GM12892 (cell line): ENCODE results near the gene PRKN.

ENCODE experiments used
- DNase-seq: peaks from one replicate; pipeline ENCODE4 v3.0.0; 2011; ENCODE audit not compliant: insufficient read length
- FAIRE-seq: peaks from 2 replicates; lab custom pipeline; 2011; peaks lifted over from hg19 to GRCh38; lab: Jason Lieb, UNC
- POLR2A ChIP-seq: IDR thresholded peaks from 2 replicates; pipeline ENCODE4 v1.6.1; 2011; ENCODE audit warnings: low read depth, low read length, control low read depth
- POLR2AphosphoS5 ChIP-seq: IDR thresholded peaks from 2 replicates; pipeline ENCODE4 v1.6.1; 2011; ENCODE audit warnings: low read depth, low read length, control low read depth
- TAF1 ChIP-seq: IDR thresholded peaks from 2 replicates; pipeline ENCODE4 v1.6.1; 2011; ENCODE audit warnings: low read depth, mild to moderate bottlenecking, control low read depth, low read length, borderline replicate concordance

Gene PRKN

DNA sequence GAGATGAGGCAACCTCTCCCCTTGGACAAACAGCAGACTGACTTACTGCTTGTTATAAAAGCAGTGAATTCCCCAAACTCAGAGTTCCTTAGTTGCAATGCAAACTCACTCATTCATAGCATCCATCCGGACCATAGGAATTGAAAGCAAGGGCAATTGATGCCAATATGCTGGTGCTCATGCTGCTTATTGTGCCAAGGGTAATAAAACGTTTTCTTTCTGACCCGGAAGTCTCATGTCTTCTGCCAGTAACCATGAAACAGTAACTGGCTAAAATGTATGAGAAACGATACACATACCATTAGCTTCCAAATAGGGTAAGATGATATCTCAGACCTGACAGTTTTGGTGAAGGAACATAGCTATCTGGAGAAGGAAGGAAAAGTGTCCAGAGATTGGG lies 18.1 kb downstream of the PRKN start:
- TF ChIP-seq TAF1 (no peak), POLR2AphosphoS5 (no peak), POLR2A (no peak)
- FAIRE-seq: no peak

DNA sequence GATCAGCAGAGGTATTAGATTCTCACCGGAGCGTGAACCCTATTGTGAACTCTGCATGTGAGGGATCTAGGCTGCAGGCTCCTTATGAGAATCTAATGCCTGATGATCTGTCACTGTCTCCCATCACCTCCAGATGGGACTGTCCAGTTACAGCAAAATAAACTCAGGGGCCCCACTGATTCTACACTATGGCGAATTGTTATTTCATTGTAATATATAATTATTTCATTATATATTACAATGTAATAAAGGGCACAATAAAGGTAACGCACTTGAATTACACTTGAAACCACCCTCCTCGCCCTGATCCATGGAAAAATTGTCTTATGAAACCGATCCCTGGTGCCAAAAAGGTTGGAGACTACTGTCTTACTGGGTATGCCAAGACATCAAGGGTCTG lies 18.6 kb downstream of the PRKN start:
- no peak for DNase-seq
- no peak for TF ChIP-seq POLR2A
- TF ChIP-seq TAF1: no peak
- no peak for FAIRE-seq

More for the DNA sequence above, 18.1 kb downstream of the PRKN start:
- DNase-seq: no peak

DNA sequence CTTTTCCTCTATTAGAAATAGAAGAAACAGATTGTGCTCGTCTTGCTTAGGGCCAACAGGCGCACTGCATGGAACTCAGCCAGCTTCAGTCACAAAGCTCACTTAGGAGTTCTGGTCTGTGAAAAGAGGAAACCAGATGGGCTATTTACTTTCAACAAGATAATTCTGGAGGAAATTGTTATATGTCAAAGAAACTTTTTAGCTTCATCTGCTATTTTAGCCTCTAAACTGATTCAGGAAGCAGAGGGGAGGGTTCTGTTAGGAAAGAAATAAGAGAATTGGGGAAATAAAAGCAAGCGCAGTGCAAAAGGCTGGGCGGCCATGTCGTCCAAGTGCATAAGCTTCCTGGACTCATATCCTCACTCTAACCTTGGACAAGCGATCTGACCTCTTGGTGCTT lies 21.3 kb downstream of the PRKN start:
- TF ChIP-seq TAF1: no peak
- no peak for TF ChIP-seq POLR2A
- TF ChIP-seq POLR2AphosphoS5: no peak
- DNase-seq: no peak
- FAIRE-seq: no peak

DNA sequence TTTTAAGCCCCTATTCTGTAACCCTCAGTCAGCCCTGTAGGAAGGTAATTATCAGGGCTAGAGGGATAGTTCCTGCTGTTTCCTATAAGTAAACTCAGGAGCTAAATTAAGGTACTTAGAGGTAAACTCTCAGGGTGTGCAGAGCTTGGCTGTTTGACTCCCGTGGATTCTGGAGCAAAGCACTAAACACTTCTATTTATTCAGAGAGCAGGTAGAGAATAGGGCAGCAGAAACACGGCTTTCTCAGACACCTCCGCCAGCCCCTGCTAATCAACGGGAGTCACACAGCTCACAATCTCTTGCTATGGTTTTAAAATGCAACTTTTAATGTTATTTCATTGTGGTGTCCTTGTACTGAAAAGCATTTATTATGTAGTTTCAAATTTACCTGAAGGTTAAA lies 21.8 kb downstream of the PRKN start:
- TF ChIP-seq POLR2A (no peak), TAF1 (no peak), POLR2AphosphoS5 (no peak)
- DNase-seq (no peak), FAIRE-seq (no peak)

DNA sequence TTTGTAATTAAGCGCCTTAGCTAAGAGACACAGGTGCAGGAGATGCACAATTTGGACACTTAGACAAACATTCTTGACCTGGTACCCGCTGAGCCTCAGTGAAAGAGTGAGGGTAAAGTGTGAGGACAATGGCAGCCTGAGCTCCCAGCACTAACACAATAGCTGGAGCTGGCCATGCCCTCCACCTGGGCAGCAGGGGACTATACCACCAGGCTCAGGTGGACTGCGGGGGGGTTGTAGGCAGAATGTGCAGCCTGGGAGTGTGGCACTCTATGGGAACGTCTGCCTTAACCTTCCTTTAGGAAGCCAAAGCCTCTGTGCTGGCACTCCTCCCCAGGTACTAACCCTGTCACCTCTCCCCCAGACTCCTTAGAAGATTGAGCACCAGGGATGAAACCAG lies 23.6 kb downstream of the PRKN start:
- FAIRE-seq (no peak), DNase-seq (no peak)
- no peak for TF ChIP-seq POLR2AphosphoS5
- no peak for TF ChIP-seq TAF1
- TF ChIP-seq POLR2A: no peak

DNA sequence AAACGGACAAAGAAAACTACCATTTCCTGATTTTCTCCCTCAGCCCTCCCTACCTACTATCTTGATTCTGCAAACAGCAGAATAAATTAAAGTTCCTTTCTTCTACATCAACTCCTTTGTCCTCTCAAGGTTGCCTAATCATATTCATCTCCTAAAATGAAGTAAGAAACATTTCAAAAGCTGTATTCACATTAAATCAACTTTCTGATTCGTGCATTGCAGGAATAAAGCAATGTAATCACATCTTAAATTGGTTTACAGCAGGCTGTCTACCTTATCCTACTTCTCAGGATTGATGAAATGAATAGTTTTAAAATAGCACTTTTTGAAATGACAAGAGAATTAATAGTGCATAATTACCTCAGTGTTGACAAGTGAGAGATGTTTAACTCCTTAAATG lies 25.1 kb downstream of the PRKN start:
- FAIRE-seq (no peak), DNase-seq (no peak)
- no peak for TF ChIP-seq POLR2AphosphoS5
- no peak for TF ChIP-seq POLR2A
- no peak for TF ChIP-seq TAF1

DNA sequence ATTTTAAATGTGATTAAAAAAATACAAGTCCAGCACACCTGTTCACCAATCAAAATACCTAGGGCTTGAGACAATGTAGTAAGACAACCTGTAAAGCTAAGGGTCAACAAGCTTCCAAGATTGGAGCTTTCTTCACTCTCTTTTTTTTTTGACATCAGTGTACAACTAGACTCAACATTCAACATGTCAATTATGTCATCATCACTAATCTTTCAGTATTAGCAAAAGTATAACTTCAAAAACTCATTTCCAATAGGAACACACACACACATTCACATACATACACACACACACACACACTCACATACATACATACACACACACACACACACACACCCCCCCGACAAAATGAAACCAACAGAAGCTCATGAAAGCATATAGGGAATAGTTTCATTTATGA lies 26.0 kb downstream of the PRKN start:
- no peak for FAIRE-seq
- TF ChIP-seq POLR2A (no peak), POLR2AphosphoS5 (no peak), TAF1 (no peak)
- no peak for DNase-seq

DNA sequence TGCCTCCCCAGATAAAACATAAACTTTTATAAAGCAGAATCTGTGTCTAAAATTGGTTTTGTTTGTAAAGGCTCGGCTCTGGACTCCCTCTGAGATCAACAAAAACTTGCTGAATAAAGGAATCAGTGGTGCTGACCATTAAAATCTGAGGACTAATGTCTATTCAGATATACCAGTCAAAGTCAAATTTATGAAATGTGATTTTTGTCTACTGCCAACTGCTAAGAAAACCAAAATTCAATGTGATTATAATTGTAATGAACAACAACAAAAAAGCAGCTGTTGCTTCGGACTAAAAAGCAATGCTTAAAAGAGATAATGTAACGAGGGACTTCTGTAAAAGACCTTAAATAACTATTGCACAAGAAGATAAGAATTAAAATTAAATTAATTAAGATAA lies 26.6 kb downstream of the PRKN start:
- TF ChIP-seq TAF1 (no peak), POLR2A (no peak), POLR2AphosphoS5 (no peak)
- no peak for DNase-seq
- FAIRE-seq: no peak

DNA sequence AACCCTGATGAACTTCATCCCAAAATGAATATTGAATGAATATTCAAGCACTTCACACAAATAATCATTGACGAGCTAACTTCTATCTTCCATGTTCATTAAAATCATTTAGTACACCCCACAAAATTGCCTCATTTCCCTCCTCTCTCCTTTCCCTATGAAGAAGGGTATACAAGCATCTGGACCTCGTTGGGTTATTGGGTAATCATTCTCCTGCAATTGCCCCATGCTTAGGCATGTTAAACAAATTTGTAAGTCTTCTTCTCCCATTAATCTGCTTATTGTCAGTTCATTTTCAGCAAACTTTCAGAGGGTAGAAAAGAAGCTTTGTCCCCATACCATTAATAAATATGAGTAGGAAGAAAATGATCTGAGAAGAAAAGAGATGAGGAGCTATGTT lies 27.6 kb downstream of the PRKN start:
- DNase-seq (no peak), FAIRE-seq (no peak)
- no peak for TF ChIP-seq POLR2A
- no peak for TF ChIP-seq TAF1
- TF ChIP-seq POLR2AphosphoS5: no peak

DNA sequence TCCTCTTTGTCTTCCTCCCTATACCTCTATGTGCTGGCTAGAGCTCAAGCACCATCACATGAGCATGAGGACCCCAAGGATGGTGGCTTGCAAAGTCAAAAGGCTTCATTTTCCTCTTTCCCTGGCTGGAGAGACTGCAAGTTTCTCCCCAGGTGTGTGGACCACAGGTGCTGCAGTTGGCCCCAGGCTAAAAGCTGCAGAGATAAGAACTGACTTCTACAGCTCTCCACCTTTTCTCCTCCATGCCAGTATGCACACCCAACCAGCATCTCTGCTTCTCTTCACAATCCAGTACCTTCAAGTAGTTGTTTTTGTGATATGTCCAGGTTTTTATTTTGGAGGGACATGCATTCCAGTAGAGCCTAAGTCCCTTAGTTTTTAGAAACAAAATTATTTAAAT lies 29.1 kb downstream of the PRKN start:
- TF ChIP-seq TAF1 (no peak), POLR2A (no peak), POLR2AphosphoS5 (no peak)
- DNase-seq (no peak), FAIRE-seq (no peak)

DNA sequence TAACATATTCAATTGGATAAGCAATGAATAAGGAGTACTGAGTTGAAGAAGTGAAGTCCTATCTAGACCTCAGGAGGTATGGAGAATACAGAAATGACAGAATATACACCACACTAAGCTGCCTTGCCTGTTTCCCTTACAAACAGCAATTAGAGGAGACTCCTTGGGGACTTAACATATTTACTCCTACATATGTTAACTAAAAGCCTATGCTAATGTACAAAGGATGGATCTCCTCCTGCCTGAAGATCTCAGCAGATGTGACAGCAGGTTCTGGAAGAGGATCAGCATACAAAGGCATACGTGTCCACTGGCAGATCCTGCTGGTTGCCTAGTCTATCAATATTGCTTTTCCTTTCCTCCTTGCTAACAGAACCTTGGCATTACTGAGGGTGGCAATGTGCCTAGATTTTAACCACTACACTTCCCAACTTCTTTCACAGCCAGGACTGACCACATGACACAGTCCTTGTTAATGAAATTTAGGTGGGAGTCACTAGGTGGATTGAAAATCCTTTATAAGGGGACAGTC lies 29.6 kb downstream of the PRKN start:
- no peak for FAIRE-seq

DNA sequence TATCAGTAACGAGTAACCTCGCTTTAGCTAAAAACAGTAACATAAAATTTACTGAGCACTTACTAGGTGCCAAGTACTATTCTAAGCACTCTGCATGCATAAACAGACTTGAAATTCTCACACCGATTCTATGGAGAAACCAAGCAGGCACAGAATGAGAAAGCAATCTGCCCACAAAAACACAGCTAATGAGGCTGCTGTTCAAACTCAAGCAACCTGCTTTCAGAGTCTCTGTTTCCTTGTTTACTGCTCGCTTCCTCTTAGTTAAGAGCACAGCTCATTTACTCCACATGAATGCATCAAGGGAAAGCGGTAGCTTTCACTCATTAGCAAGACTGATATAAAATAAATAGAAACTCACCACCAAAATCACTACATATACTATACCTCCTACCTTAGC lies 37.4 kb downstream of the PRKN start:
- TF ChIP-seq POLR2A: no peak
- TF ChIP-seq TAF1: no peak
- TF ChIP-seq POLR2AphosphoS5: no peak
- DNase-seq: no peak
- no peak for FAIRE-seq

More for the DNA sequence above, 29.6 kb downstream of the PRKN start:
- no peak for DNase-seq
- TF ChIP-seq POLR2AphosphoS5 (no peak), TAF1 (no peak), POLR2A (no peak)

DNA sequence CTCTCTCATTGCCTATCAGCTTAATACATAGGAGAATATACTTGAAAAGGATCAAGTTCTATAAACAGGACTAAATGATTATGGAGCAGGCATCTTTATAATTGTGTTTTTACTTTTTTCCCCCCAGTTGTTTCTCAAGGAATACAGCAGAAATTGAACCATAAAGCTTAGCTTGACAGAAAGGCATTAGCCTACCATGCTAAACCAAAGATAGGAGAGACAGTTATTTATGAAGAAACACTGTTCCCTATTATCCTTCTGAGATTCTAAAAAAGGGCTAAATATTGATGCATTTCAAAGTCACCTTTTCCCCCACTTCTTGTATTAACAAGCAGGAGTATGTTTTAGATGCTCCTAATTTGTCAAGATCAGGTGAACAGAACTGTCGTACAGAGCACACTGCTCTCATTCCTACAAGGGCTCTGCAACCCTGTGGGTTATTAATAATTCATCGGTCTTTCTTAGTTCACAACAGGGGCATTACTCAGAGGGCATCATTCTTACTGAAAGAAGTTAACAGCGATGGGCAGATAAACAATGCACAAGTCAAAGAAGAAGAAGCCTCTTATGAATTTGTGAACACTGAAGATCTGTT lies 38.7 kb downstream of the PRKN start:
- FAIRE-seq: no peak
- no peak for DNase-seq
- TF ChIP-seq TAF1 (no peak), POLR2A (no peak), POLR2AphosphoS5 (no peak)

DNA sequence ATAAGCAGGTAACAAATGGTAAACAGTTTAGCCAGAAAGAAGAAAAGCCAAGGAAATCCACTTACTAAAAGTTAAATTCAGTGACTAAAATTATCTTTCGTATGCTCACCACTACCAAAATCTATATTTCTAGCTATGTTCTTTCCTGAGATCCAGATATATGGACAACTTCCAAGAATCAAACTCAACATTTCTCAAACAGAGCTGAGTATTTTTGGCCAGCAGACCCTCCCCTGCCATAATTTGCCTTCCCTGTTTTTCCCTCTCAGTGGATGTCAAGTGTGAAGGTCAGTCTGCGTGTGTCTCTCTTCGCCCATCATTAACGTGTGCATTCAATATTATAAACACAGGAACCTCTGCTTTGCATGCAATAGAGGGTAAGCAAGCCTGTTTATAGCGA lies 42.0 kb downstream of the PRKN start:
- FAIRE-seq (no peak), DNase-seq (no peak)
- TF ChIP-seq POLR2AphosphoS5: no peak
- TF ChIP-seq POLR2A: no peak
- no peak for TF ChIP-seq TAF1
